Measurements from ENCODE around the gene CYTH1. TPM values are rescaled to one million over a fixed set of nuclear protein-coding genes. Genes with fewer than 3 reads are reported as not detected.
A peak's percentile ranks its signal among the peaks of the same experiment; 100 is the strongest.

The CYTH1 gene
- total RNA-seq, 1 experiment from 2014 or later = 9.7 TPM

DNA sequence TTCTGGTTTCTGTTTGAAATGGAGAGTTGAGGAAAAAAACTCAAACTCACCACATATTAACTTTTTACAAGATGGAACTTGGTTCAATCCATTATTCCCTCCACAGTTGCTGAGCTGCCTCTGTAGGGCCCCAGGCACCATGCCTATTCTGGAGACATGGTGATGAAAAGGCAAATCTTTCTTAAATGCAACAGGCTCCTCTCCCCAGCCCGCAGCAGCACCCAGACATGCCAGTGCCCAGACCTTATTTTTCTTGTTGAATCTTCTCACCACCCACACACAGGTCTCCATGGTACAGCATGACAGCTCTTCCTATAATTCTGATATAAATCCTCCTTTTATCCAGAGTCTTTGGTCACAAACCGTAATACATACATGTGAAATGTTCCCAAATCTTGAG, 7.6 kb downstream of the CYTH1 start:
- H3K27ac Mint-ChIP-seq = peak overlapping the region in 1 of 3 experiments; percentile 35; a peak in 1 of 7 replicates
- no peak overlapping the region for H3T11ph ChIP-seq (ENCODE audit: low read length)
- H3K9me3 Mint-ChIP-seq = no peaks in the 10 kb centered on the region
- no peak for DNase-seq
- no peak overlapping the region for H2BK15ac ChIP-seq (ENCODE audit: low read depth, low read length)
- no peak overlapping the region for H2BK20ac ChIP-seq (ENCODE audit: low read depth, low read length, poor library complexity, severe bottlenecking)
- H2BK120ac ChIP-seq (ENCODE audit: low read depth, low read length, poor library complexity, severe bottlenecking) = no peak overlapping the region
- no peak for TF ChIP-seq CTCF (conservative IDR thresholded peaks at IDR 0.05)
- no peak overlapping the region for H3K23ac ChIP-seq (ENCODE audit: insufficient read length, low read depth, low read length)
- H3K56ac ChIP-seq (ENCODE audit: insufficient read length, low read depth, low read length) = no peak overlapping the region
- H3K9ac ChIP-seq (ENCODE audit: extremely low read depth, insufficient read length, low read length) = no peak overlapping the region
- H3K27me3 ChIP-seq (ENCODE audit: insufficient read depth, low read length) = no peaks in the 10 kb centered on the region
- H2AK5ac ChIP-seq (ENCODE audit: insufficient read length, low read length) = no peak overlapping the region
- no peaks in the 10 kb centered on the region for H4K20me1 ChIP-seq (ENCODE audit: control insufficient read depth, insufficient read depth, insufficient read length)
- H3K36me3 Mint-ChIP-seq (ENCODE audit: insufficient read depth in 1 of 3, low read depth in 3 of 3) = no peaks in the 10 kb centered on the region
- H2AFZ ChIP-seq (ENCODE audit: low read length) = no peak overlapping the region
- H2BK5ac ChIP-seq (ENCODE audit: insufficient read length, low read length) = no peak overlapping the region
- H3K27me3 Mint-ChIP-seq (ENCODE audit: low read depth) = no peaks in the 10 kb centered on the region
- WGBS (ENCODE audit: extremely low coverage, insufficient read length, low lambda C conversion rate) = no CpG with 5 or more reads among the region's 2 CpGs
- H3K4me2 ChIP-seq (ENCODE audit: insufficient read depth, insufficient read length, low read length) = no peak overlapping the region
- no peaks in the 10 kb centered on the region for H3K79me1 ChIP-seq (ENCODE audit: insufficient read depth, low read depth, low read length, poor library complexity, severe bottlenecking)
- H3K4me1 Mint-ChIP-seq = peaks cover 3 to 7% of the 10 kb centered on the region in 2 experiments; a peak in 3 of 4 replicates
- no peaks in the 10 kb centered on the region for H3K79me2 ChIP-seq (ENCODE audit: insufficient read depth, low read length)
- H4K91ac ChIP-seq (ENCODE audit: insufficient read length, low read depth, low read length) = no peak overlapping the region
- H3K23me2 ChIP-seq (ENCODE audit: insufficient read length, low read depth, low read length, poor library complexity, severe bottlenecking) = no peaks in the 10 kb centered on the region
- H3K4me1 ChIP-seq (ENCODE audit: insufficient read depth, low read length) = no peaks in the 10 kb centered on the region
- H4K5ac ChIP-seq (ENCODE audit: insufficient read length, low read depth, low read length) = no peak overlapping the region
- H3K14ac ChIP-seq (ENCODE audit: insufficient read depth, low read length) = no peak overlapping the region
- no peak overlapping the region for H3K4me3 Mint-ChIP-seq
- no peak overlapping the region for H4K8ac ChIP-seq (replicated peaks; ENCODE audit: insufficient read length, low read depth, low read length)
- H3K18ac ChIP-seq (ENCODE audit: insufficient read length, low read depth, low read length) = no peak overlapping the region
- H3K4ac ChIP-seq (ENCODE audit: low read depth, low read length) = no peak overlapping the region
- no peak overlapping the region for H3K27ac ChIP-seq (ENCODE audit: insufficient read length, low read depth, low read length)
- H3K9me3 ChIP-seq (ENCODE audit: control insufficient read depth, low read depth, low read length) = no peaks in the 10 kb centered on the region
- no peak overlapping the region for H2BK12ac ChIP-seq (ENCODE audit: insufficient read length, low read depth, low read length)
